K562 treated with DMSO at 1 percent for 4 hours (cell line): ENCODE measurements around the gene LAMTOR4. TPM values are rescaled to one million over a fixed set of nuclear protein-coding genes. Genes with fewer than 3 reads are reported as not detected.

ENCODE experiments used
- total RNA-seq: library from RNA; unstranded; fragments of 300-600 nt; gene quantifications from 2 replicates; pipeline ENCODE4 v1.2.3, GENCODE V29; 2022; ENCODE audit not compliant: insufficient read depth

The LAMTOR4 gene
- 305 and 308 TPM in 2 replicates for total RNA-seq

GRCh38 chr7:100148559-100149328 lies at the start of gene LAMTOR4:
TSS of gene LAMTOR4 (plus strand) at chr7:100148918. CDS start at chr7:100148973, 55 bp downstream.

GRCh38 chr7:100101016-100101862 lies 47.5 kb upstream of the LAMTOR4 start, which contains the start of the genes AP4M1 and MCM7:
TSS of gene AP4M1 (plus strand) at chr7:100101643. CDS start at chr7:100101715, 72 bp downstream.
TSS of gene MCM7 (minus strand) at chr7:100101397. CDS start at chr7:100101294, 103 bp downstream.

GRCh38 chr7:100119072-100119969 lies 29.4 kb upstream of the LAMTOR4 start, which contains the start of the genes CNPY4 and TAF6:
TSS of gene CNPY4 (plus strand) at chr7:100119634. CDS start at chr7:100119745, 111 bp downstream.
TSS of gene TAF6 (minus strand) at chr7:100119358. CDS start at chr7:100114209, 5,149 bp downstream.

GRCh38 chr7:100126931-100127865 lies 21.5 kb upstream of the LAMTOR4 start, which contains the start of gene MBLAC1:
TSS of gene MBLAC1 (plus strand) at chr7:100126967. CDS start at chr7:100127396, 429 bp downstream.

GRCh38 chr7:100158229-100159098 lies 9.7 kb downstream of the LAMTOR4 start, which contains the start of gene TRAPPC14:
TSS of gene TRAPPC14 (minus strand) at chr7:100158723. CDS start at chr7:100158499, 224 bp downstream.

GRCh38 chr7:100177045-100178001 lies 28.6 kb downstream of the LAMTOR4 start, which contains the start of the genes GPC2 and STAG3:
TSS of gene GPC2 (minus strand) at chr7:100177381. CDS start at chr7:100177199, 182 bp downstream.
TSS of gene STAG3 (plus strand) at chr7:100177918. CDS start at chr7:100180557, 2,639 bp downstream.

Other genes starting within 250 kb of the LAMTOR4 start
- gene TRIM4, start 229.4 kb upstream of the LAMTOR4 start, total RNA-seq = 35.4 and 35.7 TPM in 2 replicates
- not detected in 2 replicates for gene GJC3, start 219.3 kb upstream of the LAMTOR4 start, total RNA-seq
- not detected in 2 replicates for gene AZGP1, start 172.9 kb upstream of the LAMTOR4 start, total RNA-seq
- gene ZKSCAN1, start 133.3 kb upstream of the LAMTOR4 start, total RNA-seq = 15.1 and 17.2 TPM in 2 replicates
- gene ZSCAN21, start 99.1 kb upstream of the LAMTOR4 start, total RNA-seq = 8.1 and 8.9 TPM in 2 replicates
- gene ZNF3, start 67.2 kb upstream of the LAMTOR4 start, total RNA-seq = 17.9 and 23.2 TPM in 2 replicates
- gene COPS6, start 59.9 kb upstream of the LAMTOR4 start, total RNA-seq = 158 and 176 TPM in 2 replicates
- gene MCM7, start 47.5 kb upstream of the LAMTOR4 start, total RNA-seq = 544 and 550 TPM in 2 replicates
- 10.1 and 12.3 TPM in 2 replicates for gene AP4M1, start 47.3 kb upstream of the LAMTOR4 start, total RNA-seq
- gene TAF6, start 29.6 kb upstream of the LAMTOR4 start, total RNA-seq = 83.4 and 94.5 TPM in 2 replicates
- 4.1 and 6.5 TPM in 2 replicates for gene CNPY4, start 29.3 kb upstream of the LAMTOR4 start, total RNA-seq
- 1.5 and 1.9 TPM in 2 replicates for gene MBLAC1, start 22.0 kb upstream of the LAMTOR4 start, total RNA-seq
- gene TRAPPC14, start 9.8 kb downstream of the LAMTOR4 start, total RNA-seq = 15.4 and 28.7 TPM in 2 replicates
- gene GAL3ST4, start 19.7 kb downstream of the LAMTOR4 start, total RNA-seq = 2.3 and 3.4 TPM in 2 replicates
- 0.82 and 4.1 TPM in 2 replicates for gene GPC2, start 28.5 kb downstream of the LAMTOR4 start, total RNA-seq
- gene STAG3, start 29.0 kb downstream of the LAMTOR4 start, total RNA-seq = 5.7 TPM in 2 replicates
- not detected in 2 replicates for gene PVRIG, start 71.0 kb downstream of the LAMTOR4 start, total RNA-seq
- gene SPDYE3, start 158.8 kb downstream of the LAMTOR4 start, total RNA-seq = 2.6 and 2.8 TPM in 2 replicates
- gene PILRB, start 209.2 kb downstream of the LAMTOR4 start, total RNA-seq = 28.5 and 33.4 TPM in 2 replicates
- 2.6 and 4.7 TPM in 2 replicates for gene PILRA, start 224.6 kb downstream of the LAMTOR4 start, total RNA-seq